ENCODE measurements around the gene NOTO. TPM values are rescaled to one million over a fixed set of nuclear protein-coding genes. Genes with fewer than 3 reads are reported as not detected.
A peak's percentile ranks its signal among the peaks of the same experiment; 100 is the strongest.
"Not testable (repeated sequence)": the region's sequence is repeated elsewhere in the genome, so short reads cannot be mapped to it uniquely, and the experiment has no call there.

Gene NOTO
- polyA plus RNA-seq, 1 donor from 2014 or later = not detected

- H3K4me3 ChIP-seq (ENCODE audit: low read length) = no peak overlapping the region
- no peaks in the 10 kb centered on the region for H3K9me2 ChIP-seq (ENCODE audit: insufficient read depth, low read length)
- H3K27ac ChIP-seq (ENCODE audit: low read length) = no peak overlapping the region
- H2AFZ ChIP-seq (ENCODE audit: low read depth, low read length) = no peak overlapping the region
- TF ChIP-seq POLR2AphosphoS5 (IDR thresholded peaks at IDR 0.05) = no peak
- no peak for TF ChIP-seq SMC3 (conservative IDR thresholded peaks at IDR 0.05; ENCODE audit: poor library complexity)
- TF ChIP-seq, protein P1, sequence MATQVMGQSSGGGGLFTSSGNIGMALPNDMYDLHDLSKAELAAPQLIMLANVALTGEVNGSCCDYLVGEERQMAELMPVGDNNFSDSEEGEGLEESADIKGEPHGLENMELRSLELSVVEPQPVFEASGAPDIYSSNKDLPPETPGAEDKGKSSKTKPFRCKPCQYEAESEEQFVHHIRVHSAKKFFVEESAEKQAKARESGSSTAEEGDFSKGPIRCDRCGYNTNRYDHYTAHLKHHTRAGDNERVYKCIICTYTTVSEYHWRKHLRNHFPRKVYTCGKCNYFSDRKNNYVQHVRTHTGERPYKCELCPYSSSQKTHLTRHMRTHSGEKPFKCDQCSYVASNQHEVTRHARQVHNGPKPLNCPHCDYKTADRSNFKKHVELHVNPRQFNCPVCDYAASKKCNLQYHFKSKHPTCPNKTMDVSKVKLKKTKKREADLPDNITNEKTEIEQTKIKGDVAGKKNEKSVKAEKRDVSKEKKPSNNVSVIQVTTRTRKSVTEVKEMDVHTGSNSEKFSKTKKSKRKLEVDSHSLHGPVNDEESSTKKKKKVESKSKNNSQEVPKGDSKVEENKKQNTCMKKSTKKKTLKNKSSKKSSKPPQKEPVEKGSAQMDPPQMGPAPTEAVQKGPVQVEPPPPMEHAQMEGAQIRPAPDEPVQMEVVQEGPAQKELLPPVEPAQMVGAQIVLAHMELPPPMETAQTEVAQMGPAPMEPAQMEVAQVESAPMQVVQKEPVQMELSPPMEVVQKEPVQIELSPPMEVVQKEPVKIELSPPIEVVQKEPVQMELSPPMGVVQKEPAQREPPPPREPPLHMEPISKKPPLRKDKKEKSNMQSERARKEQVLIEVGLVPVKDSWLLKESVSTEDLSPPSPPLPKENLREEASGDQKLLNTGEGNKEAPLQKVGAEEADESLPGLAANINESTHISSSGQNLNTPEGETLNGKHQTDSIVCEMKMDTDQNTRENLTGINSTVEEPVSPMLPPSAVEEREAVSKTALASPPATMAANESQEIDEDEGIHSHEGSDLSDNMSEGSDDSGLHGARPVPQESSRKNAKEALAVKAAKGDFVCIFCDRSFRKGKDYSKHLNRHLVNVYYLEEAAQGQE (IDR thresholded peaks at IDR 0.05; ENCODE audit: borderline replicate concordance) = no peak
- no peak for TF ChIP-seq CTCF (IDR thresholded peaks at IDR 0.05; ENCODE audit: poor library complexity, severe bottlenecking)
- no peak for TF ChIP-seq MXI1 (conservative IDR thresholded peaks at IDR 0.05; ENCODE audit: poor library complexity, severe bottlenecking)
- TF ChIP-seq RAD21 (conservative IDR thresholded peaks at IDR 0.05) = no peak
- TF ChIP-seq EZH2 (IDR thresholded peaks at IDR 0.05; ENCODE audit: borderline replicate concordance, insufficient read depth, low read length, poor library complexity, severe bottlenecking) = no peak
- no peak for TF ChIP-seq TAF1 (IDR thresholded peaks at IDR 0.05; ENCODE audit: low read depth)
- TF ChIP-seq EP300 (conservative IDR thresholded peaks at IDR 0.05; ENCODE audit: poor library complexity, severe bottlenecking) = no peak
- H4K20me1 ChIP-seq (ENCODE audit: insufficient read depth) = no peaks in the 10 kb centered on the region
- no peaks in the 10 kb centered on the region for H3K36me3 ChIP-seq (ENCODE audit: insufficient read depth, low read length)
- H3K9ac ChIP-seq (ENCODE audit: low read length) = no peak overlapping the region
- no peaks in the 10 kb centered on the region for H3F3A ChIP-seq (ENCODE audit: insufficient read depth, low read length, poor library complexity, severe bottlenecking)
- H3K27me3 ChIP-seq (ENCODE audit: insufficient read depth, low read depth, low read length) = no peaks in the 10 kb centered on the region
- H3K79me2 ChIP-seq (replicated peaks; ENCODE audit: insufficient read depth, low read length) = no peaks in the 10 kb centered on the region
- no peaks in the 10 kb centered on the region for H3K9me3 ChIP-seq (ENCODE audit: low read length)
- H3K4me2 ChIP-seq (ENCODE audit: low read length) = no peak overlapping the region
Measured at GRCh38 chr2:73162856-73163391, 39.5 kb upstream of the NOTO start.

DNA sequence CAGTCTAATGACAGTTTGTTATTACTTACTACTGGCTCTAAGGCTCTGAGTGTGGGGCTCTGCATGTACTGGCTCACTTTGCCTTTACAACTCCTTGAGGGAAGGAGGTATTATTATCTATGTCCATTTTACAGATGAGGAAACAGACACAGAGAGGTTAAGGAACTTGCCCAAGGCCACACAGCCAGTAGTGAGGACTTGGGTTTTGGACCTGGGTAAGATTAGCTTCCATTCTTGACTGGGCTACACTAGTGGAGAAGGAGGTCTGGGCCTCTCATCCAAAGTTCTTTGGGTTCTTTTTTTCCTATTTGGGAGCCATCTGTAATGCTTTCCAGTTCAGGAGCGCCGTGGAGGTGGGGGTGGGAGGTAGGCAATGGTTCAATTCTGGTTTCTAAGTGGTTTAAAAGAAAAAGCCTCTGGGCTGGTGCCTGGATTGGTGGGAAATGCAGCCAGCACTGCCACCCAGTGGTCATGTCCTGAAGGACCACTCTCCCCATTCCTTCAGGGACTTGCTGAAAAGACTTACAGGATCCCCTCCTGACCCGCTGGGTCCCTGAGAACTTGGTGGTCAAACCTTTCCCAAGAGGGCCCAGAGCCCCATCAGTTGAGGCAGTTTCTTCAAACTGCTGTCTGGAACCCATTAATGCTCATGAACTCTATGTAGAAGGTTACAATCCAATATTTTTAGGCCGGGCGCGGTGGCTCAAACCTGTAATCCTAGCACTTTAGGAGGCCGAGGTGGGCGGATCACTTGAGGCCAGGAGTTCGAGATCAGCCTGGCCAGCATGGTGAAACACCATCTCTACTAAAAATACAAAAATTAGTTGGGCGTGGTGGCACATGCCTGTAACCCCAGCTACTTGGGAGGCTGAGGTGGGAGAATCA is 38.6 kb upstream of the NOTO start:
- no peak overlapping the region for H3K4me3 ChIP-seq (ENCODE audit: low read length)
- no peak overlapping the region for H3K9ac ChIP-seq (ENCODE audit: low read length)
- no peaks in the 10 kb centered on the region for H3K27me3 ChIP-seq (ENCODE audit: insufficient read depth, low read depth, low read length)
- no peaks in the 10 kb centered on the region for H3K9me3 ChIP-seq (ENCODE audit: low read length)
- H3K79me2 ChIP-seq (replicated peaks; ENCODE audit: insufficient read depth, low read length) = no peaks in the 10 kb centered on the region
- H3K27ac ChIP-seq (ENCODE audit: low read length) = no peak overlapping the region
- no peaks in the 10 kb centered on the region for H3F3A ChIP-seq (ENCODE audit: insufficient read depth, low read length, poor library complexity, severe bottlenecking)
- no peak overlapping the region for H2AFZ ChIP-seq (ENCODE audit: low read depth, low read length)
- no peaks in the 10 kb centered on the region for H4K20me1 ChIP-seq (ENCODE audit: insufficient read depth)
- H3K36me3 ChIP-seq (ENCODE audit: insufficient read depth, low read length) = no peaks in the 10 kb centered on the region
- H3K4me2 ChIP-seq (ENCODE audit: low read length) = no peak overlapping the region
- TF ChIP-seq EP300 (conservative IDR thresholded peaks at IDR 0.05; ENCODE audit: poor library complexity, severe bottlenecking) = no peak
- TF ChIP-seq POLR2AphosphoS5 (IDR thresholded peaks at IDR 0.05) = no peak
- peak; percentile 90 for TF ChIP-seq SMC3 (conservative IDR thresholded peaks at IDR 0.05; ENCODE audit: poor library complexity)
- TF ChIP-seq MXI1 (conservative IDR thresholded peaks at IDR 0.05; ENCODE audit: poor library complexity, severe bottlenecking) = no peak
- no peak for TF ChIP-seq EZH2 (IDR thresholded peaks at IDR 0.05; ENCODE audit: borderline replicate concordance, insufficient read depth, low read length, poor library complexity, severe bottlenecking)
- TF ChIP-seq CTCF (IDR thresholded peaks at IDR 0.05; ENCODE audit: poor library complexity, severe bottlenecking) = peak; percentile 92
- TF ChIP-seq RAD21 (conservative IDR thresholded peaks at IDR 0.05) = peak; percentile 93
- H3K9me2 ChIP-seq (ENCODE audit: insufficient read depth, low read length) = no peaks in the 10 kb centered on the region

DNA sequence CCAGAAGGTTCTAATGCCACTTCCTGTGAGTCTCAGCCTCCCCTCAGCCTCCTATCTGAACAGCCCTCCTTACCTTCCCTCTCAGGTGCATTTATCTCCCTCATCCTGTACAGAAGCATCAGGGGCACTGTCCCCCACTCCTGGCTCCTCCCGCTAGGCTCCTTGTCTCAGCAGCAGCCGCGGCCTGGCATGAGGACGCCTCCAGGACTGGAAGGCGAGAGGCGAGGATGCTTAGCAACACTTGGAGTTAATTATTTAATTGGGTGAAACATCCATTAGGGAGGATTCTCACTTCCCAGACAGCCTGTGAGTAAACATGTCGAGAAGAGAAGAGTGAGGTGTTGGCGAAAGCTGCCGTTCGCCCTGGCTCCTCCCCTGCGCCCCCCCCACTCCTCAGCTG is 36.4 kb upstream of the NOTO start:
- not testable (repeated sequence) for H3K9me2 ChIP-seq (ENCODE audit: insufficient read depth, low read length); H4K20me1 ChIP-seq (ENCODE audit: insufficient read depth); H3K79me2 ChIP-seq (replicated peaks; ENCODE audit: insufficient read depth, low read length); H2AFZ ChIP-seq (ENCODE audit: low read depth, low read length); H3K9me3 ChIP-seq (ENCODE audit: low read length); H3K36me3 ChIP-seq (ENCODE audit: insufficient read depth, low read length); H3F3A ChIP-seq (ENCODE audit: insufficient read depth, low read length, poor library complexity, severe bottlenecking); H3K27ac ChIP-seq (ENCODE audit: low read length); H3K4me2 ChIP-seq (ENCODE audit: low read length); H3K27me3 ChIP-seq (ENCODE audit: insufficient read depth, low read depth, low read length); H3K9ac ChIP-seq (ENCODE audit: low read length); H3K4me3 ChIP-seq (ENCODE audit: low read length)

DNA sequence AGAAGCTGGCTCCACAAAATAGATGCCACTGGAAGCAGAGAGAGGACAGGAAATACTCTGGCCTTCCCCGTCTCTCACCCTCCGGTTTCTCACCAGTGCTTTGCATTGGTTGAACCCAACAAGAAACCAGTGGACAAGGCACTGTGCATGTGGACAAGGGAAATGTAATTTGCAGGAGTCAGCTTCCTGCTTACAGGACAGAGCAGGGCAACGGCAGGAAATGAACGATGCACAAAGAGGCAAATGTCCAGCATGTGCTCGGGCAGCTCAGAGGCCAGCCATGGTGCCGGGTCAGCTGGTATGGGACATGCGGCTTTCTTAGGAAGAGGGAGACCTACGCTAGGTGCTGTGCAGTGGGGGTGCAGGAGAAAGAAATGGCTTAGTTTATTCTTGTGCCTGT is 35.6 kb upstream of the NOTO start:
- not testable (repeated sequence) for H3K27ac ChIP-seq (ENCODE audit: low read length); H2AFZ ChIP-seq (ENCODE audit: low read depth, low read length); H4K20me1 ChIP-seq (ENCODE audit: insufficient read depth); H3K9me3 ChIP-seq (ENCODE audit: low read length); H3K79me2 ChIP-seq (replicated peaks; ENCODE audit: insufficient read depth, low read length); H3K4me2 ChIP-seq (ENCODE audit: low read length); H3K36me3 ChIP-seq (ENCODE audit: insufficient read depth, low read length); H3K9me2 ChIP-seq (ENCODE audit: insufficient read depth, low read length); H3F3A ChIP-seq (ENCODE audit: insufficient read depth, low read length, poor library complexity, severe bottlenecking); H3K4me3 ChIP-seq (ENCODE audit: low read length); H3K9ac ChIP-seq (ENCODE audit: low read length); H3K27me3 ChIP-seq (ENCODE audit: insufficient read depth, low read depth, low read length)
